ENCODE measurements around the gene LKAAEAR1.
"Not testable (repeated sequence)": the region's sequence is repeated elsewhere in the genome, so short reads cannot be mapped to it uniquely, and the experiment has no call there.

LKAAEAR1 gene

DNA sequence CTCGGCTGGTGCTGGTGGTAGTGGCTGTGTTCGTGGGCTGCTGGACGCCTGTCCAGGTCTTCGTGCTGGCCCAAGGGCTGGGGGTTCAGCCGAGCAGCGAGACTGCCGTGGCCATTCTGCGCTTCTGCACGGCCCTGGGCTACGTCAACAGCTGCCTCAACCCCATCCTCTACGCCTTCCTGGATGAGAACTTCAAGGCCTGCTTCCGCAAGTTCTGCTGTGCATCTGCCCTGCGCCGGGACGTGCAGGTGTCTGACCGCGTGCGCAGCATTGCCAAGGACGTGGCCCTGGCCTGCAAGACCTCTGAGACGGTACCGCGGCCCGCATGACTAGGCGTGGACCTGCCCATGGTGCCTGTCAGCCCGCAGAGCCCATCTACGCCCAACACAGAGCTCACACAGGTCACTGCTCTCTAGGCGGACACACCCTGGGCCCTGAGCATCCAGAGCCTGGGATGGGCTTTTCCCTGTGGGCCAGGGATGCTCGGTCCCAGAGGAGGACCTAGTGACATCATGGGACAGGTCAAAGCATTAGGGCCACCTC lies 14.3 kb upstream of the LKAAEAR1 start:
- DNase-seq (ENCODE audit: low spot score): no peak

- no peak for DNase-seq (ENCODE audit: low spot score)
Observed at GRCh38 chr20:64096535-64096934, 12.3 kb upstream of the LKAAEAR1 start.

- no peak for DNase-seq (ENCODE audit: low spot score)
Observed at GRCh38 chr20:64095927-64096326, 11.7 kb upstream of the LKAAEAR1 start.

DNA sequence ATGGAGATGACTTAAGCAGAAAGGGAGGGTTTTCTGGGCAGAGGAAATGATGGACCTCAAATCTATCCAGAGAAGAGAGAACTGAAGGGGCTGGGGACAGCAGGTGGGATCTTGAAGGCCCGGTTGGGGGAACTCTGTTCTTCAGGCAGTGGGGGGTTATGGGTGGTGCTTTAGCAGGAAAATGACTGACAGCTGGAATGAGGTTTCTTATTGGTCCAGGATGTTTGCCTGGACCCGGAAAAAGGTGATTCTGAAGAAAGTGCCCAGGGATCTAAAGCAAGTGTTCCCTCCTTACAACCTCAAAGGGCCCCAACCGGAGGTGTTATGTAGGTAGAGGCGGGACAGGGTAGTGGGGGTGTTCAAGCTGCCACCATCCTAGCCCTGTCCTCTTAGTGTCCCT lies 11.3 kb upstream of the LKAAEAR1 start:
- DNase-seq (ENCODE audit: low spot score): no peak

DNA sequence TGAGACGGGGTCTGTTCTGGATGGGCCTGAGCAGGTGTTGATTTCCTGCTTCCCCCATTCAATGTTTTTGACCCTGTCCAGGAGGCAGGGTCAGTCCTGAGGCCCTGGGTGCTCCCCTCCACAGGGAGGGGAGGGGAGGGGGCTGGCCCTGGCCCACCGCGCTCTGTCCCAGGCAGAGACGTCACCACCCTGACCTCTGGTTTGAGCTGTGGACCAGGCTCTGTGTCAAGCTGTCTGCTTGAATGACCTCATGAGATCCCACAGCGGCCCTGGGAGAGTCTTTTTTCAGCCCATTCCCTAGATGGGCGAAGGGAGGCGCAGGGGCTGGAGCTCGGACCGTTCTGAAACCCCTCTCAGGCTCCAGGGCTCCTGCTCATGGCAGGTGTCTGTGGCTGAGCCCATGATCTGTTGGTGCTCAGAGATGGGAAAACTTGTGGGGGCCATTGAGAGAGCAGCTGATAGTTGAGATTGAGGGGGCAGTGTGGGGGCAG lies 8.9 kb upstream of the LKAAEAR1 start:
- no peak for DNase-seq (ENCODE audit: low spot score)

DNA sequence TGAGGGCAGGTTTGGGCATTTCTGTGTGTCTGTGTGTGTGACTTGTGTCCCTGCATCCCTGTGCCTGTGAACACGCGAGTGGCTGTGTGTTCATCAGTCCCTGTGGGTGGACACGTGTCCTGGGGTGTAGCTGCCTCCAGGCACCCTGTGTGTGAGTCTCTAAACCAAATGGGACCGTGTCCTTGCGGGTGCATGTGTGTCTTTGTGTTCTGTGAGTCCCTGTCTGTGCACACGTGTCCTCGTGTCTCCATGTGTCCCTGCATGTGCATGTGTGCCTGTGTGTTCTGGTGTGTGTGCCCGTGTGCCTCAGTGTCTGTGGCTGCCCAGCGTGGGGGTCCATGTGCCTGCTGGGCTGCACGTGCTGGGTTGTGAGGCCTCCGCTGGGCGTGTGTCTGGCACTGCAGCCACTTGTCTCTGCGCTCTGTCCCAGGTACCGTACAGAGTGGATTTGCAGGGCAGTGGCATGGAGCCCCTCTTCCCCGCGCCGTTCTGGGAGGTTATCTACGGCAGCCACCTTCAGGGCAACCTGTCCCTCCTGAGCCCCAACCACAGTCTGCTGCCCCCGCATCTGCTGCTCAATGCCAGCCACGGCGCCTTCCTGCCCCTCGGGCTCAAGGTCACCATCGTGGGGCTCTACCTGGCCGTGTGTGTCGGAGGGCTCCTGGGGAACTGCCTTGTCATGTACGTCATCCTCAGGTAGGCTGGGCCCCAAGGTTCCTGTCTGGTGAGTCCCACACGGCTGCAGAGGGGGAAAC lies 8.2 kb upstream of the LKAAEAR1 start:
- no peak for DNase-seq (ENCODE audit: low spot score)

GRCh38 chr20:64091770-64092169 lies 7.6 kb upstream of the LKAAEAR1 start:
- no peak for DNase-seq (ENCODE audit: low spot score)

- DNase-seq (ENCODE audit: low spot score): no peak
Observed at GRCh38 chr20:64091340-64091739, 7.1 kb upstream of the LKAAEAR1 start.

- no peak for DNase-seq (ENCODE audit: low spot score)
Observed at GRCh38 chr20:64090165-64090564, 6.0 kb upstream of the LKAAEAR1 start.

GRCh38 chr20:64088586-64088985 lies 4.4 kb upstream of the LKAAEAR1 start:
- DNase-seq (ENCODE audit: low spot score): not testable (repeated sequence)

- DNase-seq (ENCODE audit: low spot score): not testable (repeated sequence)
Observed at GRCh38 chr20:64087226-64087825, 3.1 kb upstream of the LKAAEAR1 start.

DNA sequence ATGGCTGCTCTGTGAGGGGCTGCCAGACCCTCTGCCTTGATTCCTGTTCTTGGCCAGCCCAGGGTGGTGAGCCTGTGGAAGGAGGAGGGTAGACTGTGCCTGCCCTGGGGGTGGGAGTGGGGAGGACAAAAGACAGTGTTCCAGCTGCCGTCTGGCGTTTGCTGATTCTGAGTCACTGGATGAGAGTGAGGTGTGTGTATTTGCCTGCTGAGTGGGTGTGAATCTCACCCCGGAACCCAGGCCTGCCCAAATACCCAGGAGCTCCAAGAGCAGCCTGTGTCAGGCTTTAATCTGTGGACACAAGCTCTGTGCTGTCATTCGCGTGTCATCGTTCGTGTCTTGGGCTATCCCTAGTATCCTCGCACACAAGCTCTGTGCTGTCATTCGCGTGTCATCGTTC lies 2.6 kb upstream of the LKAAEAR1 start:
- no peak for DNase-seq (ENCODE audit: low spot score)

DNA sequence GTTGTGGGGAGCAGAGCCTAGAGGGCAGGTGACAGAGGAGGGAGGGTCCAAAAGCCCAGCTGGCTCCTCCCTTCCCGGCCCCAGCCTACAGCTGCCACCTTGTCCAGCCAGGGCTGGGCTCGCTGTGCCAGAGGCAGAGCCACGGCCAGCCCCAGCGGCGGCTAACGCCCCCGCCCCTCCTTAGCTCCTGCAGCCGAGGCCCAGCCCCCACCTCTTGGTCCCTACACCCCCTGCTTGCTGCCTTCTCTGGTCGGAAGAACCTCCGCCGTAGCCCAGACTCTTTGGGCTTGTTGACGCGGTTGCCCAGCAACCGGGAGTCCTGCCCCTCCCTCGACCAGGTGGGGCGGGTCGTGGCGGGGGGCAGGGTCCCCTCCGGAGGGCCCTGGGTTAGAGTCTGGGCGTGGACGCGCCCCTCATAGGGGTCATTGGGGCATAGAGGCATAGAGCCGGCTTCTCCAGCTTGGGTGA lies 521 bp upstream of the LKAAEAR1 start:
- DNase-seq (ENCODE audit: low spot score): no peak

DNA sequence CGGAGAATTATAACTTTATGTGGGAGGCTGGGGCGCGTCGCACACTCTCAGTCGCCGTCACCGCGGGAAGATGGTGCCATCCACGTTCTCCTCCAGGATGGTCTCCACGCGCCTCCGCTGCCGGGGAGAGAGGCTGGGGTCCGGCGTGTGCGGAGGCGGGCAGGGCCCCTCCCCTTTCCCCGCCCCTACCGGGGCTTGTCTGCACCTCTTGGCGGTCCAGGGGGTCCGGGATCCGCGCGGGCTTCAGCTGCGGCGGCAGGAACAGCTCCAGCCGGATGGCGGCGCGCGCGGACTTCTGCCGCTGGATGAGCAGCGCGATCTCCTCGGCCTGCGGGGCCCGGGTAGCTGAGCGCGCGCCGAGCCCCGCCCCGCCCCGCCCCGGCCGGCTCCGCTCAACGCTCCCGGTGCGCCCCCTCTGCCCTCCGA lies 807 bp downstream of the LKAAEAR1 start:
- DNase-seq (ENCODE audit: low spot score): peak; percentile 53

DNA sequence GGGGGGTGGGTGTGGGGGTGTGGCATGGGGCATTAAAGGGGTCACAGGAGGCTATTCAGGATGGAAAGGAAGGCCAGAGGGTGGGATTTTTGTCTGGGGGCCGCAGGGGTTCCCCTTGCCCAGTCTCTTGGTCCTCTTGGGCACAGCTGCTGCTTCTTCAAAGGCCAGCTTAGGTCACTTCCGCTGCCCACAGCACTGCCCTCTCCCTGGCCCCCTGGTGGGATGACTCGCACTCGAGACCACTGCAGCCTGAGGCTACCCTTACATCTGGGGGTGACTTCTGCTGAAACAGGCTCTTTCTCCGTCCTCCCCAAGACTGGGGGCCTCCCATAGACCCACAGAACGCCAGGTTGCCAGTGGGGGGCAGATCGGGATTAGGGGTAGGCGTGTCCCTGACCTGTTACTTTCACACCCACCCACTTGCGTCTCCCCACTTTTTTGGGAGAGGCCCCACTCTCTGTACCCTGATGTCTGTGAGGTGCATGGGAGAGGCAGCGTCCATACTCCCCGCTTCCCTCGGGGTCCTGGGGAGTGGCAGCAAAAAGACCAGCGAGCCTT lies 1.3 kb downstream of the LKAAEAR1 start:
- no peak for DNase-seq (ENCODE audit: low spot score)

GRCh38 chr20:64082126-64082731 lies 2.0 kb downstream of the LKAAEAR1 start:
- DNase-seq (ENCODE audit: low spot score): no peak

- no peak for DNase-seq (ENCODE audit: low spot score)
Observed at GRCh38 chr20:64081624-64081964, 2.6 kb downstream of the LKAAEAR1 start.

- no peak for DNase-seq (ENCODE audit: low spot score)
Observed at GRCh38 chr20:64080813-64081623, 3.2 kb downstream of the LKAAEAR1 start.

DNA sequence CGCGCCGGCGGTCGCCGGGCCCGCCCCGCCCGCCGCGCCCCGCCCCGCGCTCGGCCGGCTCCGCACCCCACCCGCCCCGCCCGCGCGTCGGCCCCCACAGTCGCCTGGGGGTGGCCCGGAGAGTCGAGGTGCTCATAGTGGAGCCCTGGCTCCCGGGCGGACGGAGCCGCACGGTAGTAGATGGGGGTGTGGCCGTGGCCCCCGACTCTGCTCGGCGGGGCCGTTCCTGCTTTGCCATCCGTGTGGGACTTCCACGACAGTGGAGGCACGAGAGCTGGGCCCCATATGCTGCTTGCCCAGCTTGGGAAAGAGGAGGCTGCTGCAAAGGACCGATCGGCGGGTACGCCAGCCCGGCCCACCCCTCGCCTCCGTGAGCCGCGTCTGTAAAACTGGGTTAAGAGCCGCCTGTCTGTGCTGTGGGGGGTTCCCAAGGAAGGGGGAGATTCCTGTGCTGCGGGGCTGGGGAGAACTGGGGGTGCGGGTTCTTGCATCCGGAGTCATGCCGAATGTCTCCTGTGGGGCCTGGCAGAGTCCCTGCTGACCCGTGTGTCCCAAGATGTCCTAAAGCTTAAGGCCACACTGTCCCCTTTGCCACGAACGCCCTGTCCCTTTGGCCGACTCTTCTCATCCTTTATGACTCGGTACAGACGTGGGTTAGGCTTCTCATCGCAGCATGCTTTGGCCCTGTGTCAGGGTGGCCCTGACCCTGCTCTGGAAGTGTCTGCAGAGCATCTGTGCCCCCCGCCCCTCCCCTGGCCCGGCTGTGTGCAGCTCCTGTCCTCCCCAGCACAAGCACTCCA lies 4.0 kb downstream of the LKAAEAR1 start, which contains the start of gene OPRL1:
OPRL1 (plus strand) TSS at position 70 of the 800 bp plus-strand sequence. CDS start 12,639 bp downstream, outside the sequence.
- DNase-seq (ENCODE audit: low spot score): no peak

DNA sequence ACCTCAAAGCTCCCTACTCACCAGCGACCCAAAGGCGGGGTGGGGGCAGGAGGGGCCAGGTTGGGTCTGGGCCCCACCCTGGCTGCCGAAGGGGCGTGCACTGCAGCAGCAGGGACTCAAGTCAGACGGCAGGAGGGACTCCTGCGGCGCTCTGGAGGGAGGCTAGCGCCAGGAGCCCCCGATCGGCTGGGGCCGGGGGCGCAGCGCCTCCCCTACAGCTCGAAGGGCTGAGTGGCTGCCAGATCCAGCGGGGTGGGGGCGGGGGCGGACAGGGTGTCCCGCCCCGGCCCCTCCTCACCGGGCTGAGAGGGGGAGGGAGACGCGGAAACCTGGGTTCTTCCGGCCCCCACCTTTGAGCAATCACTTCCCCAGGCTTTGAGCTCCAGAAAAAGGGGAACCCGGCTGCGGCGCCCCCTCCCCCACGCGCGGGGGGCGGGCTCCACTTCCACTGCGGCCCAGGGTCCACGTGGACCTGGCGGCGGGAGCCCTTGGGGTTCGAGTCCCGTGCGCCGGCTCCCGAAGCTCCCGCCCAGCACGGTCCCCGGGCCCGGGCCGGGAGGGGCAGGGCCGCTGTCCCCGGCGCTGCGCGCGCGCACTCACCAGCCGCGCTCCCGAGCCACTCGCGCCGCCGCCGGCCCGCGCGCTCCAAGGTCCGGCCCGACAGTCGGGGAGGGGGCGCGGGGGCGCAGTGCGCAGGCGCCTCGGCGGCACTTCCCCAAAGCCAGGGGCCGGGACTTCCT lies 4.8 kb downstream of the LKAAEAR1 start, which contains the start of gene RGS19:
RGS19 (minus strand) TSS at position 246 of the 740 bp plus-strand sequence. CDS start 2,632 bp downstream, outside the sequence.
- peak; percentile 50 for DNase-seq (ENCODE audit: low spot score)
